ENCODE results near the gene MYO9B. TPM values are rescaled to one million over a fixed set of nuclear protein-coding genes. Genes with fewer than 3 reads are reported as not detected.

Gene MYO9B
- total RNA-seq, 4 donors from 2014 or later: 72.0 to 158 (median 82.8) TPM

GRCh38 chr19:17210296-17210695 lies 134.7 kb downstream of the MYO9B start:
- TF ChIP-seq CTCF (IDR thresholded peaks at IDR 0.05; ENCODE audit: low read depth): no peak

GRCh38 chr19:17211547-17212446 lies 136.2 kb downstream of the MYO9B start:
- no peak for TF ChIP-seq CTCF (IDR thresholded peaks at IDR 0.05; ENCODE audit: low read depth)

- TF ChIP-seq CTCF (IDR thresholded peaks at IDR 0.05; ENCODE audit: low read depth): no peak
Measured at GRCh38 chr19:17213334-17213733, 137.8 kb downstream of the MYO9B start.

GRCh38 chr19:17214508-17215126 lies 139.0 kb downstream of the MYO9B start:
- TF ChIP-seq CTCF (IDR thresholded peaks at IDR 0.05; ENCODE audit: low read depth): no peak

GRCh38 chr19:17215127-17215971 lies 139.8 kb downstream of the MYO9B start, which contains the start of gene USE1:
USE1 (plus strand) TSS chr19:17215357; CDS start chr19:17215406, 49 bp downstream.
- TF ChIP-seq CTCF (IDR thresholded peaks at IDR 0.05; ENCODE audit: low read depth): no peak

- TF ChIP-seq CTCF (IDR thresholded peaks at IDR 0.05; ENCODE audit: low read depth): no peak
Measured at GRCh38 chr19:17216058-17216670, 140.6 kb downstream of the MYO9B start.

Data from subcutaneous adipose tissue (tissue), 4 donors.